ENCODE measurements around the gene EXOC3. TPM values are rescaled to one million over a fixed set of nuclear protein-coding genes. Genes with fewer than 3 reads are reported as not detected.
"Not testable (repeated sequence)": the region's sequence is repeated elsewhere in the genome, so short reads cannot be mapped to it uniquely, and the experiment has no call there.

Gene EXOC3
- total RNA-seq, 1 experiment from 2014 or later, result 77.6 TPM

DNA sequence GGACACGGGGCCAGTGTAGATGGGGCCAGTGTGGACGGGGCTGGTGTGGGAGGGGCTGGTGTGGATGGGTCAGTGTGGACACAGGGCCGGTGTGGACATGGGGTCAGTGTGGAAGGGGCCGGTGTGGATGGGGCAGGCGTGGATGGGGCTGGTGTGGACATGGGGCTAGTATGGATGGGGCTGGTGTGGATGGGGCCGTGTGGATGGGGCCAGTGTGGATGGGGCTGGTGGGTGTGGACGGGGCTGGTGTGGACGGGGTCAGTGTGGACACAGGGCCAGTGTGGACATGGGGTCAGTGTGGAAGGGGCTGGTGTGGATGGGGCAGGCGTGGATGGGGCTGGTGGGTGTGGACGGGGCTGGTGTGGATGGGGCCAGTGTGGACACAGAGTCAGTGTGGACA, 57.5 kb downstream of the EXOC3 start:
- DNase-seq (ENCODE audit: low read depth), result no peak

DNA sequence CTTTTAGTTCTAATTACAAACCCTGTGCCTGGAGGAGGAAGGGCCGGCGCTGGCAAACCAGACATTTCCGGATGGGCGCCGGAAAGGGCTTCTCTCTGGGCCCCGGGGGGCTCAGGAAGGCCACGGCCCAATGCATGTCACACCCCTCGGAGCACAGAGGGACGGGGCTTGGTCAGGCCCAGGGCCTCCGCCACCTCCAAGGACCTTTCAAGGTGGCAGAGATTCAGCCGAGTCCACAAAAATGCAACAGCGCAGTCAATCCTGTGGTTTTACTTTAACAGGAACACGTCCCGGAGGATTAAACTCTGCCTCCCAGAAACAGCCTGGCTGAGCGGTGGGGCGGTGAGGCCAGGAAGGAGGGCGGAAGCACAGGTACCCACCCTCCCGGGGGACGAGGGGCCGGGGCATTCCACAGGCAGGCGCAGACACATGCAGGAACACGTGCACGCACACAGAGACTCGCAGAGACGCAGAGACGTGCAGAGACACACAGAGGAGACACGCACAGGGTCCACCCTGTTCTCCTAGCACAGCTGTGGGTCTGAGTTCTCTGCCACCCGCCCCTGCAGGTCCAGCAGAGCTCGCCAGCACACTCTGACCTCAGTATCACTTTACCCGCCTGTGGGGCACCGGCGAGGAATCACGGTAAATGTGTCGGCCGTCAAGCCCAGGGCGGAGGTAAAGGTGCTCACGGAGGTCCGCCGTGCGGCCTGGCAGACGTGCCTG, 58.3 kb downstream of the EXOC3 start:
- DNase-seq (ENCODE audit: low read depth), result no peak

DNA sequence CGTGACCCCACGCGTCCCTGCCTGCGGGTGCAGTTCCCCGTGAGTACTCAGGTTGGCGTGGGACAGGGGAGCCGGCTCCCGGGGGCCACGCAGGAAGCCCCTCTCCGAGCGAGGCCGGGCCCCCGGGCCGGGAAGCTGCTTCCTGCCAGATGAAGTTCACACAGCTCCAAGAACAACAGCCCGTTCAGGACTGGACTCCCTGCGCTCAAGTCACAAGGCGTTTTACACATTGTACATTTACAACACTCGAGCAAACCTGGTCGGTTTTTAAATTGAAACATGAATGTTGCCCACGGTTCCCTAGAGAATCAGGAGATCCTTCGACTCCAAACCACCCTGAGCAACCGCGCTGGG, 58.8 kb downstream of the EXOC3 start:
- DNase-seq (ENCODE audit: low read depth), result no peak

DNA sequence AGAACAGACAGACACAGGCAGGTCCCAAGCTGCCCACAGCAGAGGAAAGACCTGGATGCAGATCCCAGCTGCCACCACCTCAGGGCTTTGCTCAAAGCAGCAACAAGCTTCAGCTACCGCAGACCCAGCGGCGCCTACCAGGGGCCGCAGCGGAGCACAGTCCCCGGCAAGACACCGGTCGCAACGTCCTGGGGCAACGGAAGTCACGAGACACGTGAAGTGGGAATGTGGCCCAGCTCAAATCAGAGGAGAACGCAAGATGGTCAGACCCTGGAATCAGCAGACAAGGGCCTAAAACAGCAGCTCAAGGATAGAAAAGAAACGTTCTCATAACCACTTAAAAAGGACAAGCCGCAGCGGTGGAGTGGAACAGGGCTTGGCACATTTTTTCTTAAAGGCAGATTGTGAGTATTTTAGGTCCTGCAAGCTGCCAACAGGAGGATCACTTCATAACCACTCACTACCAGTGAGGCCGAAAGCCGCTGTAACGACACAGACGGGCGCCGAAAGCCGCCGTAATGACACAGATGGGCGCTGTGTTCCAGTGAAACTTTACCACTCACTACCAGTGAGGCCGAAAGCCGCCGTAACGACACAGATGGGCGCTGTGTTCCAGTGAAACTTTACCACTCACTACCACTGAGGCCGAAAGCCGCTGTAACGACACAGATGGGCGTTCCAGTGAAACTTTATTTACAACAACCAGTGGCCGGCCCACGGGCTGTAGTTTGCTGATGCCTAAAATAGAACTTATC, 59.5 kb downstream of the EXOC3 start:
- no peak for DNase-seq (ENCODE audit: low read depth)

DNA sequence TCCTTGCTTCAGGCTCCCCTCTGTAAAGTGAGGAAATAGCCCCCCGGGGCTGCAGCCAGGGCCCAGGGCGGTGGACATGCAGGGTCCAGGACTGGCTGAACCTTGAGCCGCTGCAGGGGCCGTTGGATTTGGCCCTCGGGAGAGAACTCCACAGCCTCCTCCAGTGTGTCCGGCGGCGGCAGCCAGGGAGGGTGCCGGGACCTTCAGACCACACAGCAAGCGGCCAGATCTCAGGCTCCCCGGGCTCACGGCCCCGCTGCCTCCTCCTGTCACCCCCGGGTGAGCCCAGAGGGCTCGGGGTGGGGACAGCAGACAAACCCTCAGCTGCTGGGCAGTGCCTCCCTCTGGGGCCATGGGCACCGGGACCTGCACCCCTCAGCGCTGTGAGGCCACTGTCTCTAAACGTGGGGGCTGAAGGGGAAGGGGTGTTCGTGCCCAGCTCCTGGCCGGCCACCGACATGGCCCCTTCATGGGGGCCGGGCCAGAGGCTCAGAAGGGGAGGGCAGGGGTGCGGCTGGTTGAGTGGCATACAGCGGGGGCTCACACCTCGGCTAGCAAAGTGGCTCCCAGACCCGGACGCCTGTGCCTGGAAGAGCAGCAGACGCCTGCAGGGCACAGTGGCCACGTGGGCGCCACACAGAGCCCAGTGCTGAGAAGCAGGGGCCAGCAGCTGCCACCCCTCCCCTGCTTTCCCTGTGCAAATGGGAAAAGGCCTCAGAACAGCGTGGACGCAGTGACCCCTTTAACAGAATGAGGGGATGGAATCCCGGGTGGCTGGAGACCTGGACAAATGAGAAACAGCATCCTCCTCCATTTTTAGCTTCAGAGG, 61.6 kb downstream of the EXOC3 start:
- no peak for DNase-seq (ENCODE audit: low read depth)

DNA sequence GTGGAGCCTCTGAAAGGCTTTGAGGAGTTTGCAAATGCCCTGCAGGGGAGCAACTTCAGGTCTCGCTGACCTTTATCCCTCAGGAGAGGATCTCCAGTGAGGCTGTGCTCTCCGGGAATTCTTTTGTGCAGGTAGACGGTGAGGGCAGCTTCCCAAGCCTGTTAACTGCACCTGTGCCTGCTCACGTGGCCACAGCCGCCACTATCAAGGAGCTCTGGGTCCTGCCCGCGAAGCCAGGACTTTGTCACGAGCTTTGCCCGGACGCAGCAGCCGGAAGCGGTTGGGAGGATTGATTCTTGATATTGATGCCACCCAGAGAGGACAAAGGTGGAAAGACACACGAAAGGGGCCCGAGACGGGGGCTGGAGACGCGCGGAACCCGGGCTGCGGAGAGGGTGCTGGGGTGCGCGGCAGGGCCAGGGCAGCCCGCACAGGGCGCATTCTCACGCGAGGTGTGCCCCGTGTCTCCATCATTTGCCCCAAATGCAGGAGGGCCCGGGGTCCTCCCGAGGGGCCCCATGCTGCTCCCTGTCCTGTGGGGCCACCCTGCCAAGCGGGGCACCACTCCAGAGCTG, 63.1 kb downstream of the EXOC3 start:
- no peak for DNase-seq (ENCODE audit: low read depth)

DNA sequence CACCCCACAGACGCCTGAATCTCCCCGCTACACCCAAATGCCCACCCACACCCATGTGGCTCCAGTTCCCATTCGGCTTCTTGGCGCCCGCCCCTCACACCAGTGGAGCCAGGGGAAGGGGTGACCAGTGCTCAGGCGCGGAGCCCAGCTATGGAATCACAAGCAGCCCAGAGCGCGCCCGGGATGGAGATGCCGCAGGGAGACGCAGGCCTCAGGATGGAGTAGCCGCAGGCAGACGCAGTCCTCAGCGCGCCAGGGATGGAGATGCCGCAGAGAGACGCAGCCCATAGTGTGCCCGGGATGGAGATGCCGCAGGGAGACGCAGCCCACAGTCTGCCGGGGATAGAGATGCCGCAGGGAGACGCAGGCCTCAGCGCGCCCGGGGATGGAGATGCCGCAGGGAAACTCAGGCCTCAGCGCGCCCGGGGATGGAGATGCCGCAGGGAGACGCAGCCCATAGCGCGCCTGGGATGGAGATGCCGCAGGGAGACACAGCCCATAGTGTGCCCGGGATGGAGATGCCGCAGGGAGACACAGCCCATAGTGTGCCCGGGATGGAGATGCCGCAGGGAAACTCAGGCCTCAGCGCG, 65.1 kb downstream of the EXOC3 start:
- not testable (repeated sequence) for DNase-seq (ENCODE audit: low read depth)

DNA sequence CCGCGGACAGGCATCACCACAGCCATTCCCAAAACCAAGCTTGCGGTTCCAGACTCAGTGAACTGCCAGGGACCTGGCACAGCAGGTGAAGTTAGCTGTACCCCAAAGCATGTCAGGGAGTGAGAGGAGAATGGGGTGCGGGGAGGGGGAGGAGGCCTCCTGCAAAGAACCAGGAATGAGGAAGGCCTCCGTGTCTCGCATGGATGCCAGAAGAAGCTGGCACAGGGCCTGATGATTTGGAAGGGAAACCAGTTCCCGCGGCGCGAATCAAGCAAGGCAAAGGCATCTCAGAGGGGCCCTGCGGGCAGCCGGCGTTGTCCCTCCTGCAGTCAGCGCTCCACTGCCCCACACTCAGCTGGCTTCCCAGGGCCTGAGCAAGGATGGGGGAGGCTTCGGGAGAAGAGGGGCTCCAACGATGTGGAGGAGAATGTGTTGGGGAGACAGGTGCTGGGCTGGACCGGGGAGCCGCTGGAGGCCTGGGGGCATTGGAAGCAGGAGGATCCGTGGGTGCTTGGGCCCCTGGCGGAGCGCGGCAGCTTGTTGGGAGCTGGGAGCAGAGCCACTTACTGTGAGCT, 66.7 kb downstream of the EXOC3 start:
- DNase-seq (ENCODE audit: low read depth), result no peak

DNA sequence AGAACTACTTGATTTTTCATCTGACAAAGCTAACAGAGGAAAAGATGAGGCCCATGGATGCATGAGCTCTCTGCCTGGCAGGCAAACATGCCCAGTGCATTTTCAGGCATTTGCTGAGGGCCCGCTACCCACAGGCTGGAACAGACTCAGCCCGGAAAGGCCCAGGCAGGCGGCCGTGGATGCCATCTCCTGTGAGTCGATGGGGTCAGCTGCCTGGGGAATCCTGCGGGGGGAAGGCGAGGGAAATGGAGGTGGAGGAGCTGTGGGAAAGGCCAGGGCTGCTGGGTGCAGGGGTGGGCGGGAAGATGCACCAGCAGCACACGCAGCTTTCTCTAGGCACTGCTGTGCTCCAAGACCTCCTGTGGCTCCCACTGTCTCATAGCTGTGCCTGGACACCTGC, 67.5 kb downstream of the EXOC3 start:
- no peak for DNase-seq (ENCODE audit: low read depth)

DNA sequence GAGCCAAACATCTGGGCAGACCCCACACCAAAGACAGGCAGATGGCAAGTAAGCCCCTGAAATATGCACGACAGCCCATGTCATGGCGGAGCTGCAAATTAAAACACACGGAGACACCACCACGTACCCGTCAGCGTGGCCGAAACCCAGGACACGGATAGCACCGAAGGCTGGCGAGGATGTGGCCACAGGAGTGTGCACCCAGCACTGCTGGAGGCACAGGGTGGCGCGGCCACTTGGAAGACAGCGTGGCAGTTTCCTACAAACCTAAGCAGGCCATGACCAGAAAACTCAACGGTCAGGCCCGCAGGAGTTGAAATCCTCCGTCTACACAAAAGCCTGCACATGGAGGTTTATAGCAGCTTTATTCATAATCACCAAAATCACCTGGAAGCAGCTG, 68.5 kb downstream of the EXOC3 start:
- DNase-seq (ENCODE audit: low read depth), result no peak

DNA sequence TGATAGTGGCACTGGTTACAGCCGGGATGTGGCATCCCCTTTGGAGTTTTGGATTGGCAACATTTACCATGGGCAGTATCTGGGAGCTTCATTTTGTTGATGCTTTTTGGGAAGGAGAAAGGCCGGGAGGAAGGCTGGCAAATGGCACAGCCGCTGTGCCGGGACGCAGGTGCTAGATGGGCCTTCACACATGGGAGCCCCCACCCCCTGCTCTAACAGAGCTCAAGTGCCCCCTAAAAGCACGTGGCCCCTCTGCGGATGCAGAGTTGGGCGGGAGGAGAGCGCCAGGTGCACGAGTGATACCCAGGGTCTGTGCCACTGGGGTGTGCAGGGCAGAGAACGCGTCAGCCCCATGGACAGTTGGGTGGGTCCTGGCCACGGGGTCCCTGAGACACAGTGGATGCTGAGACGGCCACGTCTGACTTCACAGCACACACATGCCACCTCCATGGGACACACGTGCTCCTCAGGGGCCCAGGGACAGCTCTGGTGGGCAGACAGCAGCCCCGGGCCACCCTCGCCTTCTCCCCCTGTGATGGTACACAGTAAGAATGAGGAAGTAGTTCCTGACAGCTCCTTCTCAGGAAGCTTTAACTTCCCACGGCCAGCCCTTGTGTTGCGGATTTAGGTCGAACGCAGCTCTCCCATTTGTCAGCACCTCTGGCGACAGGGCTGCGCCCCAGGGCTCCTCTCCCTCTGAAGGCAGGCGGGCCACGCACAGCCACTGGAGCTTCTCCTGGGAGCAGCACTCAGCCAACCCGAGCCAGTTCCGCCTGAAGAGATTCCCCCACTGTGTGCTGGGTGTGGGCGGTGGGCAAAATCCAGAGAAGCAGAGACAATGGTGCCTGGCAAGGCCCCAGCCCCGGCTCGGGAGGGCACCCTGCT, 70.5 kb downstream of the EXOC3 start:
- no peak for DNase-seq (ENCODE audit: low read depth)

DNA sequence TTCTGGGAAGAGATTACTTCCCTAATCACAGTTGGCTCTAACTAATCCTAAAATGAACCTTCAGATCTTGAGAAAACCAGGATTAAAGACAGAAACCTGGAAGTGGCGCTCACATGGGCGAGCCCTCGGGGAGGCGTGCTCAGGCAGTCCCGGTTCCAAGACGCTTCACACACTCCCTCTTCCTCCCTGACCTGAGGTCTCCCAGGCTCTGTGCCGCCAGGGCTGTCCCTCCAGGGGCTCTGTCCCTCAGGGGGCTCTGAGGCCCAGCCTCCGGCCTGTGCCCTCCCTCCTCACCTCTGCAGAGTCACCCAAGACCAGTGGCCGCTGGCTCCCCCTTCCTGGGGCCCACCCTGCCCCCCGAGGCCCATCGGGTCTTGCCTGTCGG, 71.1 kb downstream of the EXOC3 start:
- DNase-seq (ENCODE audit: low read depth), result no peak

DNA sequence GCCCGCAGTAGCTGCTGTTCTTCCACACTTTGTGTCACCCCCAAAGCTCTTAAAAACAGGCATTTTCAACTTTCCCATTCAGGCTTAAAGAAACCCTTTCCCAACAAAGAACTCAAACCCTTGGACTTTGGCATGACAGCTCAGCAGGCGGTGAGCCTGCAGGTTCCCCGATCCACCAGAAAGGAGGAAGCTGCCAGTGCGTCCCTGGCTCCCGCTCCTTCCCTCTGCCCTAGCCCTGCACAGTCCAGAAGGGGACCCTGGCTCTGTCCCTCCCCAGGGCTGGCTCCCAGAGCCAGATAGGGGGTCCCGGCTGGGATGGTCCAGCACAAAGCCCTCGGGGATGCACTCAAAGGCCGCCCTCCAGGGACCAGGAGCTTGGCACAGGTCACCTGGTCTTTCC, 71.7 kb downstream of the EXOC3 start:
- no peak for DNase-seq (ENCODE audit: low read depth)

DNA sequence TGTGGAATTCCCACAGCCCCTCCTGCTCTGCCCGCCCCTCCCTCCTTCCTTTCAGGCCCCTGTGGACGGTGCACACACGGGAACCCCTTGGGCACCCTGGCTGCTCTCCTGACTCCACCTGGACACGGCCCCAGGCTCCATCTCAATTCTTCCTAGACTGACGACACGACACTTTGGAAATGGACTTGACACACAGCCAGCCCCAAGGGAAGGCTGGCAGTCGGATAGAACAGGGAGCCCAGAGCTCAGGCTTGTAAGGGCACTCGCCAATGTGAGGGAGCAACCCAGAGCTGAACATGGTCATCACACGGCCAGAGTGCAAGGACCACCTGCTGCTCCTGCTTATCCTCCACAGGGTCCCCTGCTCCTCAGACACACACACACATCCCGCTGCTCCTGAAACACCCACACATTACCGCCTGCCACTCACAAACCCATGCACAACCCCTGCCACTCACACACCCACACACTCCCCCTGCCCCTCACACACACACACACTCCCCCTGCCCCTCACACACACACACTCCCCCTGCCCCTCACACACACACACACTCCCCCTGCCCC, 72.4 kb downstream of the EXOC3 start:
- DNase-seq (ENCODE audit: low read depth), result no peak

DNA sequence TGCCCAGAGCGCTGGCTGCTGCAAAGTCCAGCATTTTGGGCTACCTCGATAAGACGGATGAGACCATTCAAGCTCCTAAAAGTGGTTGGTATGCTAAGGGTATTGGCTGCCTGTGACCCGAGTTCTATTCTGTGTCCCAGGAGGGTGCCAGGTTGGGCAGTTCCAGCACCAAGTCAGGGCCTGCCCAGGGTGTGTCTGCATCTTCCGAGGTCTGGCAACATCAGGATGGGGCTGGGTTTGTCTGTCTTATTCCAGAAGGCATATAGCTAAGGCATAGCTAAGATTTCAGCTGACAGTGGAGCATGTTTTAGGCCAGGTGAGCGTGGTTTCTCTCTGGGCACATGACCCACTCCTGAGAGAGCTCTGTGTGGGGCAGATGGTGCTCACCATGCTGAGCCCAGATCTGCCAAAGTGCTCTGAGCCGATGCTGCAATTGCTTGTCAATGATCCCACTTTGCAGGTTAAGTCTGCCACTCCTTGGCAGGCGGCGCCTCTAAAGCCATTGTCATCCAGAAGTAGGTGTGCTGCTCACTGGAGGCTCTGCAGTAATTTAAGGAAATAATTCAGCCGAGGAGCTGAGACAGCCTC, 73.5 kb downstream of the EXOC3 start:
- no peak for DNase-seq (ENCODE audit: low read depth)

Measured in HT1080 (cell line).